Rectal smooth muscle tissue (tissue), 1 donor: Measurements from ENCODE around the gene SLC17A7.

Experiments used
- H3K27ac ChIP-seq: one replicate; pipeline ENCODE4 v1.7.0; 2013; ENCODE audit warnings: low read depth, low read length, inconsistent platforms
- H3K27me3 ChIP-seq: one replicate; pipeline ENCODE4 v1.7.0; 2013; ENCODE audit warnings: low read length; ENCODE audit not compliant: control insufficient read depth, insufficient read depth
- H3K36me3 ChIP-seq: one replicate; pipeline ENCODE4 v1.7.0; 2013; ENCODE audit warnings: low read length; ENCODE audit not compliant: control insufficient read depth, insufficient read depth
- H3K4me1 ChIP-seq: one replicate; pipeline ENCODE4 v1.7.0; 2013; ENCODE audit warnings: low read length; ENCODE audit not compliant: control insufficient read depth, insufficient read depth
- H3K4me3 ChIP-seq: one replicate; pipeline ENCODE4 v1.7.0; 2013; ENCODE audit warnings: low read length
- H3K9ac ChIP-seq: one replicate; pipeline ENCODE4 v1.7.0; 2013; ENCODE audit warnings: low read length

SLC17A7 gene

DNA sequence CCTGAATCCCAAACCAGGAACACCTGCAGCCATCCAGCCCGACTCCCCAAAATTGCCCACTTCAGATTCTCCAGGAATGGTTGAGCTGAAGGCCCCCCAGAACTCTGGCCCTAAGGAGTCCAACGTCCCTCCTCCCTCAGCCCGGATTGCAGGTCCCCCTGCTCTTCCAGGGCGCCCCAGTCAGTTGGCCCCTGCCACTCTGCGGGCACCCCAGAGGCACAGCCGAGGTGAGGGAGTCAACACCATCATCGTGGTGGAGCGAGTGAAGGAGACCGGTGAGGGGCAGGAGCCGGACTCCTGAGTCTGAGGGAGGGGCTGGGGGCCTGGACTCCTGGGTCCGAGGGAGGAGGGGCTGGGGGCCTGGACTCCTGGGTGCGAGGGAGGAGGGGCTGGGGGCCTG is 14.0 kb downstream of the SLC17A7 start:
- H3K27me3 ChIP-seq, result peaks cover 70% of the 10 kb centered on the region
- H3K4me1 ChIP-seq, result no peaks in the 10 kb centered on the region
- H3K4me3 ChIP-seq, result no peak overlapping the region
- H3K9ac ChIP-seq, result no peak overlapping the region
- H3K27ac ChIP-seq, result no peak overlapping the region
- H3K36me3 ChIP-seq, result no peaks in the 10 kb centered on the region

GRCh38 chr19:49425922-49426592 is 15.3 kb downstream of the SLC17A7 start:
- no peaks in the 10 kb centered on the region for H3K4me1 ChIP-seq
- no peak overlapping the region for H3K9ac ChIP-seq
- H3K36me3 ChIP-seq, result no peaks in the 10 kb centered on the region
- H3K4me3 ChIP-seq, result no peak overlapping the region
- H3K27me3 ChIP-seq, result peaks cover 71% of the 10 kb centered on the region
- H3K27ac ChIP-seq, result no peak overlapping the region

- H3K27me3 ChIP-seq, result peaks cover 69% of the 10 kb centered on the region
- no peak within 1 kb of the TSS for H3K9ac ChIP-seq
- H3K4me1 ChIP-seq, result no peaks in the 10 kb centered on the region
- no peak within 1 kb of the TSS for H3K4me3 ChIP-seq
- no peaks in the 10 kb centered on the region for H3K36me3 ChIP-seq
- no peak within 1 kb of the TSS for H3K27ac ChIP-seq
Observed at GRCh38 chr19:49425178-49425577, 16.1 kb downstream of the SLC17A7 start, which contains the start of gene GFY. Gene GFY (plus strand): TSS chr19:49425388. CDS start chr19:49426431, 1,043 bp downstream.

DNA sequence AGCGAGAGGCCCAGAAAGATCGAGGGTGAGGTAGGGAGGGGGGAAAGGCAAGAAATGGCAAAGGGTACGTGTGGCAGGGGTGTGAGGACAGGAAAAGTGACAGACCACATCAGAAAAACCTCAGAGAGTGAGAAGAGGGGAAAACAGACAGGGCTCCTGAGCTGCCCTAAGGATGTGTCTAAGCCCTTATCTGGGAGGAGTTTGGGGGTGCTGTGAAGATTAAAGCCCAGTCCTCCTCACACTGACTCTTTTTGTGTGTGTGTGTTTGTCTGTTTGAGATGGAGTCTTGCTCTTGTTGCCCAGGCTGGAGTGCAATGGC is 17.4 kb downstream of the SLC17A7 start:
- Histone ChIP-seq H3K27me3 (peaks cover 67% of the 10 kb centered on the region), H3K36me3 (no peaks in the 10 kb centered on the region), H3K27ac (no peak overlapping the region), H3K4me1 (no peaks in the 10 kb centered on the region), H3K4me3 (no peak overlapping the region), H3K9ac (no peak overlapping the region)

GRCh38 chr19:49423071-49423984 is 18.0 kb downstream of the SLC17A7 start, which contains the start of gene PTH2:
Gene PTH2 (minus strand): TSS chr19:49423441. CDS start chr19:49423339, 102 bp downstream.
- peaks cover 64% of the 10 kb centered on the region for H3K27me3 ChIP-seq
- H3K36me3 ChIP-seq, result no peaks in the 10 kb centered on the region
- H3K4me3 ChIP-seq, result peak within 1 kb of the TSS; percentile 50
- H3K4me1 ChIP-seq, result no peaks in the 10 kb centered on the region
- no peak within 1 kb of the TSS for H3K9ac ChIP-seq
- H3K27ac ChIP-seq, result no peak within 1 kb of the TSS

- H3K4me3 ChIP-seq, result peak overlapping the region; percentile 50
- H3K27me3 ChIP-seq, result peaks cover 63% of the 10 kb centered on the region
- H3K9ac ChIP-seq, result no peak overlapping the region
Observed at GRCh38 chr19:49422407-49423070, 18.8 kb downstream of the SLC17A7 start.

DNA sequence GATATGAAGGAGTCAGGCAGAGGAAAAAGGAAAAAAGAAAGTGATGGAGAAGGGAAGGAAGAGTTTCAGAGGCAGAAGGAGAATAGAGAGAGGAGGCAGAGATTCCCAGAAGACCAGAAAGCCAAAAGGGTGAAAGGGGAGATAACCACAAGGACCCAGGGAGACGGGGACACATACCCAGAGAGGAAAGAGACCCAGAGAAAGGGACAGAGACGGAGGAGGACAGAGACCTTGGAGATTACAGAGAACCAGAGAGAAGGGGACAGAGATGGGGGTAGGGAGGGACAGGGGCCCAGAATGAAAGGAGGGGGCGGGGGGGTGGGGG is 19.5 kb downstream of the SLC17A7 start:
- H3K9ac ChIP-seq, result no peak overlapping the region
- H3K27me3 ChIP-seq, result peaks cover 57% of the 10 kb centered on the region
- H3K4me3 ChIP-seq, result no peak overlapping the region
- no peaks in the 10 kb centered on the region for H3K4me1 ChIP-seq
- no peaks in the 10 kb centered on the region for H3K36me3 ChIP-seq
- no peak overlapping the region for H3K27ac ChIP-seq

More at GRCh38 chr19:49422407-49423070, 18.8 kb downstream of the SLC17A7 start:
- Histone ChIP-seq H3K36me3 (no peaks in the 10 kb centered on the region), H3K27ac (no peak overlapping the region), H3K4me1 (no peaks in the 10 kb centered on the region)

GRCh38 chr19:49421039-49421877 is 20.1 kb downstream of the SLC17A7 start:
- Histone ChIP-seq H3K4me1 (no peaks in the 10 kb centered on the region), H3K27ac (no peak overlapping the region), H3K36me3 (no peaks in the 10 kb centered on the region), H3K9ac (no peak overlapping the region), H3K27me3 (peaks cover 53% of the 10 kb centered on the region), H3K4me3 (peak overlapping the region; percentile 18)

- Histone ChIP-seq H3K27me3 (peaks cover 48% of the 10 kb centered on the region), H3K27ac (no peak overlapping the region)
Observed at GRCh38 chr19:49420227-49420626, 21.1 kb downstream of the SLC17A7 start.

GRCh38 chr19:49419173-49419572 is 22.2 kb downstream of the SLC17A7 start:
- Histone ChIP-seq H3K27me3 (peaks cover 42% of the 10 kb centered on the region), H3K36me3 (no peaks in the 10 kb centered on the region), H3K4me3 (no peak overlapping the region), H3K4me1 (no peaks in the 10 kb centered on the region), H3K27ac (no peak overlapping the region), H3K9ac (no peak overlapping the region)

More at GRCh38 chr19:49420227-49420626, 21.1 kb downstream of the SLC17A7 start:
- no peak overlapping the region for H3K4me3 ChIP-seq
- no peaks in the 10 kb centered on the region for H3K4me1 ChIP-seq
- H3K9ac ChIP-seq, result no peak overlapping the region
- H3K36me3 ChIP-seq, result no peaks in the 10 kb centered on the region

DNA sequence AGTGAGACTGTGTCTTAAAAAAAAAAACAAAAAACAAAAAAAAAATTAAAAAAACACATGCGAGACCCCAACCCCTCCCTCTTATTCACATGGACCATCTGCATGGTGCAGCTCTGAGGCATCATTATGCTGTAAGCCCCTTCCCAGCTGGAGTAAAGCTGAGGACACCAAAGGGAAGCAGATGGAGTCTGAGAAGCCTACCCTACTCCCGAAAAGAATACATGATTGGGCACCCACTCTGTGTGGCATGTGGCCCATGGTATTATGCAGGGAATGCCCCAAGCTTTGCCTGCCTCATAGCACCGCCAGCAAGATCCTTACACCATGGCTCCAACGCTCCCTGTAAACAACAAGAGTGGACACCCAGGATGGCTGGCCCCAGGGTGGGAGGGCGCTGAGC is 22.8 kb downstream of the SLC17A7 start:
- no peaks in the 10 kb centered on the region for H3K36me3 ChIP-seq
- H3K4me1 ChIP-seq, result no peaks in the 10 kb centered on the region
- H3K4me3 ChIP-seq, result no peak overlapping the region
- H3K27me3 ChIP-seq, result peaks cover 38% of the 10 kb centered on the region
- no peak overlapping the region for H3K9ac ChIP-seq
- H3K27ac ChIP-seq, result no peak overlapping the region

GRCh38 chr19:49417088-49417487 is 24.2 kb downstream of the SLC17A7 start:
- H3K27me3 ChIP-seq, result peaks cover 29% of the 10 kb centered on the region

More at GRCh38 chr19:49417088-49417487, 24.2 kb downstream of the SLC17A7 start:
- Histone ChIP-seq H3K4me1 (no peaks in the 10 kb centered on the region), H3K9ac (no peak overlapping the region), H3K36me3 (no peaks in the 10 kb centered on the region), H3K4me3 (no peak overlapping the region), H3K27ac (no peak overlapping the region)
